ENCODE results near the gene NFATC1.

NFATC1 gene

GRCh38 chr18:79401494-79402208 is 5.9 kb downstream of the NFATC1 start:
- TF ChIP-seq GATA3 (IDR thresholded peaks at IDR 0.05; ENCODE audit: low read depth, low read length) = no peak
- TF ChIP-seq GATA2 (IDR thresholded peaks at IDR 0.05; ENCODE audit: low read depth, low read length) = no peak

- no peak for TF ChIP-seq GATA3 (IDR thresholded peaks at IDR 0.05; ENCODE audit: low read depth, low read length)
- no peak for TF ChIP-seq GATA2 (IDR thresholded peaks at IDR 0.05; ENCODE audit: low read depth, low read length)
Observed at GRCh38 chr18:79402209-79402576, 6.5 kb downstream of the NFATC1 start.

- TF ChIP-seq GATA3 (IDR thresholded peaks at IDR 0.05; ENCODE audit: low read depth, low read length) (no peak), GATA2 (IDR thresholded peaks at IDR 0.05; ENCODE audit: low read depth, low read length) (no peak)
Observed at GRCh38 chr18:79402977-79403722, 7.4 kb downstream of the NFATC1 start.

GRCh38 chr18:79403723-79404566 is 8.2 kb downstream of the NFATC1 start:
- TF ChIP-seq GATA3 (IDR thresholded peaks at IDR 0.05; ENCODE audit: low read depth, low read length) (no peak), GATA2 (IDR thresholded peaks at IDR 0.05; ENCODE audit: low read depth, low read length) (no peak)

- TF ChIP-seq GATA3 (IDR thresholded peaks at IDR 0.05; ENCODE audit: low read depth, low read length) (no peak), GATA2 (IDR thresholded peaks at IDR 0.05; ENCODE audit: low read depth, low read length) (no peak)
Observed at GRCh38 chr18:79404567-79404910, 8.8 kb downstream of the NFATC1 start.

- TF ChIP-seq GATA2 (IDR thresholded peaks at IDR 0.05; ENCODE audit: low read depth, low read length) = no peak
- TF ChIP-seq GATA3 (IDR thresholded peaks at IDR 0.05; ENCODE audit: low read depth, low read length) = no peak
Observed at GRCh38 chr18:79405019-79405780, 9.5 kb downstream of the NFATC1 start.

- TF ChIP-seq GATA2 (IDR thresholded peaks at IDR 0.05; ENCODE audit: low read depth, low read length) = no peak
- no peak for TF ChIP-seq GATA3 (IDR thresholded peaks at IDR 0.05; ENCODE audit: low read depth, low read length)
Observed at GRCh38 chr18:79405781-79406575, 10.2 kb downstream of the NFATC1 start.

DNA sequence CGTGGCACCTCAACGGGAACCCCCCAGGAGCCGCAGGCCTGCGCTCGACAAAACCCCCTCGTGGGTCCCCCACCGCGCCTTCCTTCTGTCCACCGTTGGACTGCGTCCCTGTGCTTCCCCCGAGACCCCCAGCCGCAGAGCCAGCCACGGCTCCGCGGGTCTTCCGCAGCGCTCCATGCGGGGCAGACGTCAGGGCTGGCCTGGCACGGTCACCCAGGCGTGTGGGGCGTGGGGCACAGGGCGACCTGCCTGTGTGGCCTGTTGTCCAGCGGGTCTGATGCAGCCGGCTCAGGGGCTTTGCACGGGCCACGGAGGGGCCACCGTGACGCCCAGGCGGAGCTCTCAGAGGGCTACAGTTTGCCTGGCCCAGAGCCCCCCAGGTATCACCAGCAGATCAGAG is 11.0 kb downstream of the NFATC1 start:
- TF ChIP-seq GATA3 (IDR thresholded peaks at IDR 0.05; ENCODE audit: low read depth, low read length) = no peak
- TF ChIP-seq GATA2 (IDR thresholded peaks at IDR 0.05; ENCODE audit: low read depth, low read length) = no peak

DNA sequence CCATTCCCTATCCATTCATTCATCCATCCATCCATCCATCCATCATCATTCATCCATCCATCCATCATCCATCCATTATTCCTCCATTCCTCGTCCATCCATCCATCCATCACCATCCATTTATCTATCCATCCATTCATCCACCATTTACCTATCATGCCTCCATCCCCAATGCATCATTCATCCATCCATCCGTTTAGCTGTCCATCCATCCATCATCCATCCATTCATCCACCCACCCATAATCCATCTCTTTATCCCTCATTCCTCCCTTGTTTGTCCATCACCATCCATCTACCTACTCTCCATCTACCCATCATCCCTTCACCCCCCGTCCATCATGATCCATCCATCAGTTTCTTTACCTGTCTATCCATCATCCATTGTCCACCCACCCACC is 13.6 kb downstream of the NFATC1 start:
- TF ChIP-seq GATA2 (IDR thresholded peaks at IDR 0.05; ENCODE audit: low read depth, low read length) (no peak), GATA3 (IDR thresholded peaks at IDR 0.05; ENCODE audit: low read depth, low read length) (no peak)

- TF ChIP-seq GATA2 (IDR thresholded peaks at IDR 0.05; ENCODE audit: low read depth, low read length) (no peak), GATA3 (IDR thresholded peaks at IDR 0.05; ENCODE audit: low read depth, low read length) (no peak)
Observed at GRCh38 chr18:79410171-79410641, 14.5 kb downstream of the NFATC1 start.

DNA sequence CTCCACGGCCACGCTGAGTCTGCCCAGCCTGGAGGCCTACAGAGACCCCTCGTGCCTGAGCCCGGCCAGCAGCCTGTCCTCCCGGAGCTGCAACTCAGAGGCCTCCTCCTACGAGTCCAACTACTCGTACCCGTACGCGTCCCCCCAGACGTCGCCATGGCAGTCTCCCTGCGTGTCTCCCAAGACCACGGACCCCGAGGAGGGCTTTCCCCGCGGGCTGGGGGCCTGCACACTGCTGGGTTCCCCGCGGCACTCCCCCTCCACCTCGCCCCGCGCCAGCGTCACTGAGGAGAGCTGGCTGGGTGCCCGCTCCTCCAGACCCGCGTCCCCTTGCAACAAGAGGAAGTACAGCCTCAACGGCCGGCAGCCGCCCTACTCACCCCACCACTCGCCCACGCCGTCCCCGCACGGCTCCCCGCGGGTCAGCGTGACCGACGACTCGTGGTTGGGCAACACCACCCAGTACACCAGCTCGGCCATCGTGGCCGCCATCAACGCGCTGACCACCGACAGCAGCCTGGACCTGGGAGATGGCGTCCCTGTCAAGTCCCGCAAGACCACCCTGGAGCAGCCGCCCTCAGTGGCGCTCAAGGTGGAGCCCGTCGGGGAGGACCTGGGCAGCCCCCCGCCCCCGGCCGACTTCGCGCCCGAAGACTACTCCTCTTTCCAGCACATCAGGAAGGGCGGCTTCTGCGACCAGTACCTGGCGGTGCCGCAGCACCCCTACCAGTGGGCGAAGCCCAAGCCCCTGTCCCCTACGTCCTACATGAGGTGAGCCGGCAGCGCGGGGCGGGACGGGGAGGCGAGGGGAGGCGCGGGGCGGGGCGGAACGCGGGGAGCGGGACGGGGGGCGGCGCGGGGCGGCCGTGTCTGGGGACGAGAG is 15.2 kb downstream of the NFATC1 start:
- TF ChIP-seq GATA2 (IDR thresholded peaks at IDR 0.05; ENCODE audit: low read depth, low read length) (no peak), GATA3 (IDR thresholded peaks at IDR 0.05; ENCODE audit: low read depth, low read length) (no peak)

All from SH-SY5Y (cell line).